ENCODE results near the gene ENOX2.
"Not testable (repeated sequence)": the region's sequence is repeated elsewhere in the genome, so short reads cannot be mapped to it uniquely, and the experiment has no call there.

Gene ENOX2

DNA sequence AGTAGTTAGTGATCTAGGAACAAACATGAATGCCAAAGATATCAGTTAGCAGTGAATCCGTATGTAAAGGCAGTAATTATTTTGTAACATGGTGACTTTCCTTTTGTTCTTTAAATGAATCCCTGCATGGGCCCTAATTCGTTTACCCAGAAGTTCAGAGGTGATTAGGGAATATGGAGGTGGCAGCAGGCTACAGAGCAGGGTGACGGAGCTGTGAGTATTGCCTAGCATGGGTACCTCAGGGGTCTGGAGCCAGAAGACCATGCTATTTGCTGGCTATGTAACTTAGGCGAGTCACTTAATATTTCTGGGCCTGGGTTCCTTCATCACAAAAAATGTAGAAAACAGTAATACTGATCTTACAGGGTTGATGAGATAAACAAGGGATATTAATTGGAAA lies 184.9 kb downstream of the ENOX2 start:
- TF ChIP-seq, protein P1, sequence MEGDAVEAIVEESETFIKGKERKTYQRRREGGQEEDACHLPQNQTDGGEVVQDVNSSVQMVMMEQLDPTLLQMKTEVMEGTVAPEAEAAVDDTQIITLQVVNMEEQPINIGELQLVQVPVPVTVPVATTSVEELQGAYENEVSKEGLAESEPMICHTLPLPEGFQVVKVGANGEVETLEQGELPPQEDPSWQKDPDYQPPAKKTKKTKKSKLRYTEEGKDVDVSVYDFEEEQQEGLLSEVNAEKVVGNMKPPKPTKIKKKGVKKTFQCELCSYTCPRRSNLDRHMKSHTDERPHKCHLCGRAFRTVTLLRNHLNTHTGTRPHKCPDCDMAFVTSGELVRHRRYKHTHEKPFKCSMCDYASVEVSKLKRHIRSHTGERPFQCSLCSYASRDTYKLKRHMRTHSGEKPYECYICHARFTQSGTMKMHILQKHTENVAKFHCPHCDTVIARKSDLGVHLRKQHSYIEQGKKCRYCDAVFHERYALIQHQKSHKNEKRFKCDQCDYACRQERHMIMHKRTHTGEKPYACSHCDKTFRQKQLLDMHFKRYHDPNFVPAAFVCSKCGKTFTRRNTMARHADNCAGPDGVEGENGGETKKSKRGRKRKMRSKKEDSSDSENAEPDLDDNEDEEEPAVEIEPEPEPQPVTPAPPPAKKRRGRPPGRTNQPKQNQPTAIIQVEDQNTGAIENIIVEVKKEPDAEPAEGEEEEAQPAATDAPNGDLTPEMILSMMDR (conservative IDR thresholded peaks at IDR 0.05; ENCODE audit: low read depth, low read length): no peak
- DNase-seq (ENCODE audit: low read depth): no peak
- no peak overlapping the region for H3K4me3 ChIP-seq (ENCODE audit: low read length)

DNA sequence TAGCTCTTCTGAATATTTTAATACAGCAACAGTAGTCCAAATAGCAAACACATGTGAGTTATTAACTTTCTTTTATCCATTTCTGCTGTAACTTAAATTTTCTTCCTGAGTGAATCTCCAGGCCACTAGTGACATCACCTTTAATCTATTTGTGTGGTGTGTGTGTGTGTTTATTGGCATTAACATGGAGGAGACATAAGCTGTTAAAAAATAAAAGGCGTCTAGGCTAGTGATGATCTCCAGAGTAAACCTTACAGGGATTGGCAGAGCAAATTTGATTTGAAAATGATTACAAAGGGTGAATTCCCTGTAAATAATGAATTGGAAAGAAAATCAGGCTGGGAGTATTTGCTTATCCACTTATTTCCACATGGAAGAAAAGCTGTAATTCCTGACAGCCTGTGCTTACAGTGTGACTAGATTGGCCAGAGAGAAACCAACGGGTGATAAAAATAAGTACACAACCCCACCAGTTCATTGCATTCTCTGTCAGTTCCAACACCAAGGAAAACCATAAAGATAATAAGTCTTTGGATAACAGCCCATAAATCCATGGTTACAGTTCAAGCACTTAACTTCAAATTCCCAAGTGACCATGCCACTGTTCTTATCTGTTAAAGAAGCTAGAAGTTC lies 186.1 kb downstream of the ENOX2 start:
- no peak overlapping the region for H3K4me3 ChIP-seq (ENCODE audit: low read length)
- TF ChIP-seq, protein P1 (conservative IDR thresholded peaks at IDR 0.05; ENCODE audit: low read depth, low read length): no peak
- no peak for DNase-seq (ENCODE audit: low read depth)

DNA sequence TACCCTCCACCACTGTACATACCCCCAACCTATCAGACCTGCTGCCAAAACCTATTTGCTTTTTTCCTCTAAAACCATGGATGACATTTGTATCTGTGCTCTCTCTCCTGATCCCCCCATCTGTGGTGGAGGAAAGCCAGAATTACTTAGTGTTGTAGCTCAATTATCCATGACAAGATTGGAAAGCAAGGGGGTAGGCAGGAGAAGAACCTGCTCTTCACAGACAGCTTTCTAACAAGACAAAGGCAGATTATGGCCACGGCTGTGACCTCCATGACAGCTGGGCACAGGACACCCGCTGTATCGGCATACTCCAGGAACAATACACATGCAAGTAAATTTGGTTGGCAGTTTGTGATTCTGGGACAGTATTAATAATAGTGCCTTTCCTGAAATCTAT lies 186.7 kb downstream of the ENOX2 start:
- DNase-seq (ENCODE audit: low read depth): no peak
- TF ChIP-seq, protein P1 (conservative IDR thresholded peaks at IDR 0.05; ENCODE audit: low read depth, low read length): no peak
- H3K4me3 ChIP-seq (ENCODE audit: low read length): no peak overlapping the region

DNA sequence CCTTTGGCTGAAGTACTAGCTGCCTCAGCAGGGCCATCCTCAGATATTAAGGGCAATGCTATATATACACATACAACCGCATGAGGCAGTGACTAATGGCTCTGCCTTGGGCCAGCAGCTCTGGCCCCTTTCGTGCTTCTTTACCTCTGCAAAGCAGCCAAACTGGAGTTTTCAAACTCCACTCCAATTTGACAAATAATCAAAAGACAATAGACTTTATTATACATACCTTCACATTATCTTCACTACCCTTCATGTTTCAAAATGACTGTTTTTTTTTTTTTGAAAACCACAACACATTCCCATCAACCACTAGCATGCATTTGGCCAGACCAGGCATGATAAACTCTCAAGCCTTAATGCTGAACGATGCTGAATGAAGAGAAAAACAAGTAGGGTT lies 187.7 kb downstream of the ENOX2 start:
- DNase-seq (ENCODE audit: low read depth): no peak
- TF ChIP-seq, protein P1 (conservative IDR thresholded peaks at IDR 0.05; ENCODE audit: low read depth, low read length): no peak
- no peak overlapping the region for H3K4me3 ChIP-seq (ENCODE audit: low read length)

DNA sequence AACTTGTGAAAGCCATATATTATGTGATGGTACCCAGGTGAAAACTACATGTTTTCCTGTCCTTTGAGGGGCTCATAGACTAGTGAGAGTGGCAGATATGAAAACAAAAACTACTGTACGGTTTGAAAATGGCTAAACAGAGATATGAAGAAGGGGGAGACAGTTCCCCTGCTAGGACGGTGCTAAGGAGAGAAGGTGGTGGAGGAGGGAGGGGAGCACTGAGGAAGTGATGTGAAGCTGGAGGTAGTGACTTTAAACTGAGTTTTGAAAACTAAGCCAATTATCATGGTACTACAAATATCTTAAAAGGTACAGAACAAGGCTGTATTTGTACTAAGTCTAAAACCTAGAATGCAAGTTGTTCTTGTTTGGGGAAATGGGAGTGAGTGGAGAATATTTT lies 188.3 kb downstream of the ENOX2 start:
- H3K4me3 ChIP-seq (ENCODE audit: low read length): no peak overlapping the region
- DNase-seq (ENCODE audit: low read depth): no peak
- TF ChIP-seq, protein P1 (conservative IDR thresholded peaks at IDR 0.05; ENCODE audit: low read depth, low read length): no peak

DNA sequence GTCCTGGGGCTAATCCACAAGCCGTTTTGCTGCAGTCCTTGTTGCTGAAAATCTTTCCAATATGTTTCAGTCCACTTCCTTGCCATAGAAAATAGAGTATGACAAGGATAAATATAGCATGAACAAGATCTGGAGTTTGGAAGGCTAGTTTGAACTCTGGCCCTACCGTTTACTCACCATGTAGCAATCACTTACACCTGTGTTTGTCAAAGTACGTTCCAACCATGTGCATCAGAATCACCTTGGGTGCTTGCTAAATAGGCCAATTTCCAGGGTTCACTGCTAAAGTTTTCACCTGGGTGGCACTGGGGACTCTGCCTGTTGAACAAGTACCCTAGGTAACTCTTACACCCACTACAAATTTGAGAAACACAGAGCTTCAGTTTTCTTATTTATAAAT lies 188.9 kb downstream of the ENOX2 start:
- TF ChIP-seq, protein P1 (conservative IDR thresholded peaks at IDR 0.05; ENCODE audit: low read depth, low read length): no peak
- no peak for DNase-seq (ENCODE audit: low read depth)
- H3K4me3 ChIP-seq (ENCODE audit: low read length): no peak overlapping the region

DNA sequence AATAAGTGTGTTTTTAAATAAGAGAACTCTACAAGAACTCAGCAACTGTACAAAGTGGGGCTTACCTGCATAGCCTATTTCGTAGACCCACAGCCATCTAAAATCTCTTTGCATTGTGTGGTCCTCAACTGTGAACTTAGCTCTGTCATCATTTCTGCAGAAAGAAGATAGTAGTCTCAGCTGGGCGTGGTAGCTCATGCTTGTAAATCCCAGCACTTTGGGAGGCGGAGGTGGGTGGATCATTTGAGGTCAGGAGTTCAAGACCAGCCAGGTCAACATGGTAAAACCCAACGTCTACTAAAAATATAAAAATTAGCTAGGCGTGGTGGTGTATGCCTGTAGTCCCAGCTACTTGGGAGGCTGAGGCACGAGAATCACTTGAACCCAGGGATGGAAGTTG lies 193.8 kb downstream of the ENOX2 start:
- H3K4me3 ChIP-seq (ENCODE audit: low read length); DNase-seq (ENCODE audit: low read depth): not testable (repeated sequence)

Data from retinal pigment epithelial cell (primary cell).